Forelimb muscle (tissue), 1 donor: ENCODE measurements around the gene INS. TPM values are rescaled to one million over a fixed set of nuclear protein-coding genes. Genes with fewer than 3 reads are reported as not detected.
"Not testable (repeated sequence)": the region's sequence is repeated elsewhere in the genome, so short reads cannot be mapped to it uniquely, and the experiment has no call there.

Source experiments
- DNase-seq: peaks from one replicate; pipeline ENCODE4 v3.0.0-alpha.2; 2013; ENCODE audit warnings: low read depth
- polyA plus RNA-seq: library from polyadenylated mRNA; unstranded; fragments of 120-200 nt; gene quantifications from one replicate; pipeline ENCODE4 v1.2.1, GENCODE V29; 2013; ENCODE audit not compliant: insufficient read length

INS gene
- polyA plus RNA-seq, 1 donor: not detected

- no peak for DNase-seq
These were observed 37.8 kb upstream of the INS start for GRCh38 chr11:2198621-2199365.

DNA sequence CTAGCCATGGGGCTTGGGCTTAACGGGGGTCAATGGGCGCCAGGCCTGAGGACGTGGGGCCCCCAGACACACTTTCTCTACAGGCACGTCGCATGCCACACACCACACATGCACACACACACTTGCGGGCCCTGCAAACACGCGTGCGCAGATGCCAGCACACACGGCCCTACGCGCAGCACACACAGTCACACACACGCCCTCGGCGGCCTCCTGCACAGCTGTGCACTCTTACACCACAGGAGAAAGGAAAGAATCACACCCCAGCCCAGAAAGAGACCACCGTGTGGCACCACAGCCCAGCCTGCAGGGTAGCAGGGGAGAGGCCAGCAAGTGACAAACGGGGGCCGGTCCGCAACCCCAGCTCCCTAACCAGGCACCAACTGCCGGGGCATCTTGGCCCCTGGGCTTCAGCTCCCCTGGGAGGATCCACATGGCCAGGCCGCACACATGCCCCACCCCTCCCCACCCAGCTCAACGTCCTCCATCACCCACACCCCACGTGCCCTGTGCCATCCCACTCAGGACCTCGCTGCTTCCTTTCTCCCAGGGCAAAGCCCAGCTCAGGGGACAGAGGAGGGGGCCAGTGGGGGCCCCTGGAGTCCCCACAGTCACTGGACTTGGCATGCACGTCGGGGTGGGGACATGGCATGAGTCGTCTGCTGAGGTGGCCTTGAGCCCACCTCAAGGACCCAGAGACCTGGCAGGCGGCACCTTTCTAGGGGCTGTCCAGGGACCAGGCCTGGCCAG, 36.9 kb upstream of the INS start:
- DNase-seq: no peak

GRCh38 chr11:2196970-2197770, 36.2 kb upstream of the INS start:
- DNase-seq: no peak

- DNase-seq: no peak
These were observed 34.7 kb upstream of the INS start for GRCh38 chr11:2195756-2196088.

GRCh38 chr11:2194877-2195755, 34.1 kb upstream of the INS start:
- no peak for DNase-seq

DNA sequence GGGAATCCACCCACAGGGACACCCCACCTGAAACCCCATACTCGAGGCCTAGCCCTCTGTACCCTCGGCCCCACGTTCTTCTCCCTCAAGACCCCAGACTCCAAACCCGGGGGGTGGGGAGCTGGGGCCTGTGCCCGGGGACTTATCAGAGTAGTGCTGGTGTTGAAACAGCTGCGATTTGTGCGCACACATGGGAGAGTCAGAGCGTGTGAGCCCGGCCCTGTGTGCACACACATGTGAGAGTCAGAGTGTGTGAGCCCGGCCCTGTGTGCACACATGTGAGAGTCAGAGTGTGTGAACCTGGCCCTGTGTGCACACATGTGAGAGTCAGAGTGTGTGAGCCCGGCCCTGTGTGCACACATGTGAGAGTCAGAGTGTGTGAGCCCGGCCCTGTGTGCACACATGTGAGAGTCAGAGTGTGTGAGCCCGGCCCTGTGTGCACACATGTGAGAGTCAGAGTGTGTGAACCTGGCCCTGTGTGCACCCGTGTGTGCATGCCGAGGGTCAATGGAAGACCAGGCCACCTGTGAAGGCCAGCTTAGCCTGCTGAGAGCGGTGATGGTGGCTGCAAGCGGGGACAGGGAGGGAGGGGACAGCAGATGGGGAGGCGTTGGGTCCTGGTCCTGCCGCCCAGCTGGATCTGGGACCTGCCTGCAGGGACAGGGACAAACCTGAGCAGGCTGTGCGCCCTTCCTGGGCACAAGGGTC, 33.0 kb upstream of the INS start:
- not testable (repeated sequence) for DNase-seq

- DNase-seq: no peak
These were observed 32.3 kb upstream of the INS start for GRCh38 chr11:2193099-2193887.

DNA sequence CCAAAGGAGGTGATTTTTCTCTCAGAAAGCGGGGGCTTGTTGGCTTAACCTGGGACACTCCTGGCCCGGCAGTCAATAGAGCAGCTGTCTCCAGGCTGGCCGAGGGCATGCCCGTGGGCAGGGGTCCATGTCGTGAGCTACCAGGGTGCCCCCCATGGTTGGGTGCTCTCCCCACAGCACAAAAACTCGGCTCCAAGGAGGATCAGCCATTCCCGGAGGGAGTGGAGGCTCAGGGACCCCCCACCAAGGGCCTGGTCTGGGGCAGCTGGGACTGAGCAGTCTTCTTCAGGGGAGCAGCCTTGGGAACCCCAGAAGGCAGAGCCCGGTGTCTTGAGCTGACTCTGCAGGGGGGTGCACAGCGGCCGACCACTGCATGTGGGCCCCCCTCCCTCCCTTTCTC, 31.4 kb upstream of the INS start:
- no peak for DNase-seq

DNA sequence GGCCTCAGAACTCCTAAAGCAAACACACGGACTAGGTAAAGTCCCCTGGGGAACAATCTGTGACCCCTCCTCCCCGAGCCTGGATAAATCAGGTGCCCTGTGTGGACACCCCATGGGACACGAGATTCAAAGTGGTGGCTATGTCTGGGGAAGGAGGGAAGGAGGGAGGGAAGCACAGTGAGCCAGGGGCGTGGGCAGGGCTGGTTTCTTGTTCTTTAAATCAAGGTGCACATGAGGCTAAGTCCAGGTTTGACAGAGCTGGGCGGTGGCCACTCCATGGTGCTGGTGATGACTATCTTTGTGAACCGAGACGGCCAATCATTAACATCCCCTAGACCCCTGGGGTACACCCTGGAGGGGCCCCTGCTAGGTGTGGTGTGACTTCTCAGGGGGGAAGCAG, 30.9 kb upstream of the INS start:
- DNase-seq: no peak

- no peak for DNase-seq
These were observed 29.9 kb upstream of the INS start for GRCh38 chr11:2190657-2191471.

GRCh38 chr11:2189938-2190656, 29.1 kb upstream of the INS start:
- DNase-seq: no peak

DNA sequence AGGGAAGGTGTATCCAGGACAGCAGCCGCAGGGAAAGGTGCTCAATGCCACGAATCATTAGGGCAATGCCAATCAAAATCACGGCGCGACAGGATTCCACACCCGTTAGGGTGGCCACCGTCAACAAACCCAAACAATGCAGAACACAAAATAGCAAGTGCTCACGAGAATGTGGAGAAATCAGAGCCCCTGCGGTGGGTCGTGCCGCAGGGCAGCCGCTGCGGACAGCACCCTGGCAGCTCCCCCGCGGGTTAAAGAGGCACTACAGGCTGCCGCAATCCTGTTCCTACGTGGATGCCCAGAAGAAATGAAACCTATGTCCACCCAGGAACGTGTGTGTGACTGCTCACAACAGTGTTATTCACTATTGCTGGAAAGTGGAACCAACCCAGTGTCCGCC, 27.7 kb upstream of the INS start:
- DNase-seq: no peak

DNA sequence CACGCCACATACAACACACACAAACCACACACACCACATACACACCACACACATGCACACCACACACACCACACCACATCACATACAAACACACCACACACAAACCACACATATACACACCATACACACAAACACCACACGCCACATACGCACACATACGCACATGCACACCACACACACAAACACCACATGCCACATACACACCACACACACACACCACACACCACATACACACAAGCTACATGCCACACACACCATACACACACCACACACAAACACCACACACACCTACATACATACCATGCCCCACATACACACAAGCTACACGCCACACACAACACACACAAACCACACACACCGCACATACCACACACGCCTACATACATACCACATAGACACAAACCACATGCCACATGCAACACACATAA, 26.3 kb upstream of the INS start:
- no peak for DNase-seq

GRCh38 chr11:2186669-2187279, 25.8 kb upstream of the INS start:
- DNase-seq: no peak

- no peak for DNase-seq
These were observed 24.5 kb upstream of the INS start for GRCh38 chr11:2185324-2186085.

- DNase-seq: no peak
These were observed 21.9 kb upstream of the INS start for GRCh38 chr11:2182692-2183474.

GRCh38 chr11:2182075-2182474, 21.1 kb upstream of the INS start:
- DNase-seq: no peak
